HG03066 (cell line): ENCODE data around the gene AMMECR1.
"Not testable (repeated sequence)": the region's sequence is repeated elsewhere in the genome, so short reads cannot be mapped to it uniquely, and the experiment has no call there.

ENCODE experiments used
- ATAC-seq: cut with Tn5 transposase; IDR thresholded peaks from one replicate; pipeline ENCODE4 v1.9.1; 2021; ENCODE audit warnings: low read depth; ENCODE audit not compliant: unreplicated experiment

Gene AMMECR1

GRCh38 chrX:110175146-110175545, 142.7 kb downstream of the AMMECR1 start:
- no peak for ATAC-seq

GRCh38 chrX:110173192-110174175, 144.4 kb downstream of the AMMECR1 start:
- no peak for ATAC-seq

GRCh38 chrX:110172215-110172614, 145.7 kb downstream of the AMMECR1 start:
- ATAC-seq, result peak; percentile 99

- ATAC-seq, result no peak
Observed at GRCh38 chrX:110171442-110171841, 146.4 kb downstream of the AMMECR1 start.

- no peak for ATAC-seq
Observed at GRCh38 chrX:110170029-110170428, 147.9 kb downstream of the AMMECR1 start.

- no peak for ATAC-seq
Observed at GRCh38 chrX:110168585-110168984, 149.3 kb downstream of the AMMECR1 start.

- no peak for ATAC-seq
Observed at GRCh38 chrX:110167952-110168451, 149.9 kb downstream of the AMMECR1 start.

- ATAC-seq, result no peak
Observed at GRCh38 chrX:110163488-110163887, 154.4 kb downstream of the AMMECR1 start.

GRCh38 chrX:110162867-110163266, 155.0 kb downstream of the AMMECR1 start:
- ATAC-seq, result no peak

GRCh38 chrX:110162131-110162530, 155.8 kb downstream of the AMMECR1 start:
- no peak for ATAC-seq

GRCh38 chrX:110161361-110161686, 156.6 kb downstream of the AMMECR1 start:
- ATAC-seq, result no peak

- no peak for ATAC-seq
Observed at GRCh38 chrX:110159865-110160264, 158.0 kb downstream of the AMMECR1 start.

GRCh38 chrX:110159235-110159634, 158.7 kb downstream of the AMMECR1 start:
- no peak for ATAC-seq

- ATAC-seq, result no peak
Observed at GRCh38 chrX:110157444-110157843, 160.4 kb downstream of the AMMECR1 start.

GRCh38 chrX:110156167-110156754, 161.6 kb downstream of the AMMECR1 start:
- ATAC-seq, result no peak

- ATAC-seq, result no peak
Observed at GRCh38 chrX:110155759-110156158, 162.1 kb downstream of the AMMECR1 start.

GRCh38 chrX:110154328-110154727, 163.6 kb downstream of the AMMECR1 start:
- not testable (repeated sequence) for ATAC-seq

GRCh38 chrX:110153896-110154295, 164.0 kb downstream of the AMMECR1 start:
- ATAC-seq, result no peak

- no peak for ATAC-seq
Observed at GRCh38 chrX:110153244-110153643, 164.6 kb downstream of the AMMECR1 start.

GRCh38 chrX:110146521-110146920, 171.4 kb downstream of the AMMECR1 start:
- ATAC-seq, result no peak

GRCh38 chrX:110145854-110146253, 172.0 kb downstream of the AMMECR1 start:
- ATAC-seq, result no peak

- ATAC-seq, result no peak
Observed at GRCh38 chrX:110145311-110145710, 172.6 kb downstream of the AMMECR1 start.
